GM12801 (cell line): ENCODE data around the gene CD38.

Source experiments
- CTCF ChIP-seq: IDR thresholded peaks from one replicate; pipeline ENCODE4 v1.5.1; 2011; ENCODE audit warnings: control low read depth; ENCODE audit not compliant: insufficient read length; ENCODE audit errors: extremely low read depth

CD38 gene

GRCh38 chr4:15742083-15742582 lies 36.0 kb upstream of the CD38 start:
- no peak for TF ChIP-seq CTCF

- no peak for TF ChIP-seq CTCF
Observed at GRCh38 chr4:15742637-15743036, 35.5 kb upstream of the CD38 start.

- no peak for TF ChIP-seq CTCF
Observed at GRCh38 chr4:15744016-15744545, 34.0 kb upstream of the CD38 start.

- TF ChIP-seq CTCF, result no peak
Observed at GRCh38 chr4:15746110-15746509, 32.0 kb upstream of the CD38 start.

- no peak for TF ChIP-seq CTCF
Observed at GRCh38 chr4:15749001-15749400, 29.1 kb upstream of the CD38 start.

- TF ChIP-seq CTCF, result no peak
Observed at GRCh38 chr4:15751153-15751552, 27.0 kb upstream of the CD38 start.

- no peak for TF ChIP-seq CTCF
Observed at GRCh38 chr4:15753081-15753480, 25.0 kb upstream of the CD38 start.
